SKM-1 treated with dmso at 0.1 percent for 144 hours (cell line): Measurements from ENCODE around the gene PHACTR2.
"Not testable (repeated sequence)": the region's sequence is repeated elsewhere in the genome, so short reads cannot be mapped to it uniquely, and the experiment has no call there.

Source experiments
- DNase-seq: peaks from one replicate; lab custom pipeline; 2025; ENCODE audit not compliant: unreplicated experiment; lab: John Stamatoyannopoulos, UW

The PHACTR2 gene

DNA sequence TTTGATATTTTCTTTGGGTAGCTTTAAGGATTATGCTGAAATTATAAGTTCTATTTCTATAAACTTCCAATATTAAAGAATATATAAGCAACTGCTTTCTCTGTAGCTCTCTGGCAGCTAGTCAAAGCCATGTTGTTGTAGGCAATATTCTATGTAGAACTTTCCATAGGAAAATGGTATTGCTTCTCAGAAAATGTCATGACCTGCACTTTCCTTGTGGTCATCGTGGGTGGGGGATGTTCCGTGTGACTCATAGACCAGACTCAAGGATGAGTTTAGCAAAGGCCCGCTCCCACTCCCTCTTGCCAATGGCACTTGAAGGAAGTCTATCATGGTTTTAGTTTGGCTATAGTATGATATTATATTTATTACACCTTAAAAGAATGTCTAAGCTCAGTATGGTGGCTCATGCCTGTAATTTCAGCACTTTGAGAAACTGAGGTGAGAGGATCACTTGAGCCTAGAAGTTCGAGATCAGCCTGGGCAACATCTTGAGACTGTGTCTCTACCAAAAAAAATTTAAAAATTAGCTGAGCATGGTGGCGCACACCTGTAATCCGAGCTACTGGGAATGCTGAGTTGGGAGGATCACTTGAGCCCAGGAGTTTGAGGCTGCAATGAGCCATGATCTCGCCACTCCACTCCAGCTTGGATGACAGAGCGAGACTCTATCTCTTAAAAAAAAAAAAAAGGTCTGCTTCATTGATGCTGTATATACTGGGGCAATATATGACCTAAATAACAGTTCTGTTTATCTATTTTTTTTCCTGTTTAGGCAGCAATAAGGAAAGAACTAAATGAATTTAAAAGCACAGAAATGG is 128.7 kb downstream of the PHACTR2 start:
- DNase-seq = peak; percentile 68

- DNase-seq = peak; percentile 80
These were observed 129.5 kb downstream of the PHACTR2 start for GRCh38 chr6:143807103-143807772.

DNA sequence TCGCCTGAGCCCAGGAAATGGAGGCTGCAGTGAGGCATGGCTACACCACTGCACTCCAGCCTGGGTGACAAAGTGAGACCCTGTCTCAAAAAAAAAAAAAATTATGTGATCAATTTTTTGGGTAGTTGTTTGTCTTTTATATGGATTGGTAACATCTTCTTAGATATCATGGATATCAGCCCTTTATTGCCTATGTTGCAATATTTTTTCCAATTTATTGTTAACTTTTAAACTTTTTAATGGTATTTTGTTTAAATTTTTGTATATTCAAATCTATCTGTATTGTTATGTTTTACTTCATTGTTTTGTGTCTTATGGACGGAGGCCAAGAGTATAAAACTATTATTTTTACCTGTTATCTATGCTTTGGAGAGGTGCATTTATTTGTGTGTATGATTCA is 133.0 kb downstream of the PHACTR2 start:
- DNase-seq = no peak

- no peak for DNase-seq
These were observed 133.9 kb downstream of the PHACTR2 start for GRCh38 chr6:143811501-143812157.

DNA sequence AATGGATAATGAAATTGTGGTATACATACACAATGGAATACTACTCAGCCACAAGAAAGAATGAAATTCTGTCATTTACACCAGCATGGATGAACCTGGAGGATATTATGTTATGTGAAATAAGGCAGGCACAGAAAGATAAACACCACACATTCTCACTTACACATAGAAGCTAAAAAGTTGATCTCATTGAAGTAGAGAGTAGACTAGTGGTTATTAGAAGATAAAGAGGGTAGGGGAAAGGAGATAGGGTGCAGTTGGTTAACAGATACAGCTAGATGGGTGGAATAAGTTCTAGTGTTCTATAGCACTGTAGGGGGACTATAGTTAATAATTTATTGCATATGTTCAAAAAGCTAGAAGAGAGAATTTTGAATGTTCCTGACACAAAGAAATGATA is 139.9 kb downstream of the PHACTR2 start:
- DNase-seq = no peak

DNA sequence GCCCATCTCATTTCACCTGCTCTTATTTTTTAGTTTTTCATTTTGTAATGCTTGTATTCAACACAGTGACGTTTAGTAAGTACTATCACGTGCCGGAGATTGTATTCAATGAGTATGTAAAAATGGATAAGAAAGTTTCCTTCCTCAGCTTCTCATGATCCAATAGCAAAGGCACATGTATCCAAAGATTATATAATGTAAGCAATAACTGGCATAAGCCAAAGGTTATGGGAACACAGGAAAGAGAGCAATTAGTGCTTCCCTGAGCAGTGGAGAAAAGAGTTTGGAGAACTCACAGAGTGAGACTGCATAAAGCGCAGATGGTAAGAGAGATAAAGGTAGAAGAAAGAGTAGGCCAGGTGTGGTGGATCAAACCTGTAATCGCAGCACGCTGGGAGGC is 143.6 kb downstream of the PHACTR2 start:
- DNase-seq = no peak

DNA sequence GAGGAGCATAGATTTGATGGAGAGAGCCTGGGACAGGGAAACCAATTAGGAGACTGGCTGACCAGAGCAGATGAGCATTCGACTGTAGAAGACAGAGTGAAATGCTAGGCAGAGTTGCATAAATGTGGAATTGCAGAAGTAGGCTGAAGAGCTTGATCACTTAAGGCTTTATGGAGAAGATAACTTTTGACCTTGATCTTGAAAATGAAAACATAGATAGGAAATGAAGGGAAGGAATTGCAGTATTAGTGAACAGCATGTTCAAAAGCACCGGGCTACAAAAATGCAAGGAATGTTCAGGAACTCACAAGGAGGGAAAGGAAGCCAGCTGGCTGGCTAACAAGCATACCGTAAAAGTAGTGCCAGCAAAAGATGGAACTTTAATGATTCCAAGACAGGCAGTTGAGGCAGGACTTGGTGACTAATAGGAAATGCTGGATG is 144.8 kb downstream of the PHACTR2 start:
- no peak for DNase-seq

DNA sequence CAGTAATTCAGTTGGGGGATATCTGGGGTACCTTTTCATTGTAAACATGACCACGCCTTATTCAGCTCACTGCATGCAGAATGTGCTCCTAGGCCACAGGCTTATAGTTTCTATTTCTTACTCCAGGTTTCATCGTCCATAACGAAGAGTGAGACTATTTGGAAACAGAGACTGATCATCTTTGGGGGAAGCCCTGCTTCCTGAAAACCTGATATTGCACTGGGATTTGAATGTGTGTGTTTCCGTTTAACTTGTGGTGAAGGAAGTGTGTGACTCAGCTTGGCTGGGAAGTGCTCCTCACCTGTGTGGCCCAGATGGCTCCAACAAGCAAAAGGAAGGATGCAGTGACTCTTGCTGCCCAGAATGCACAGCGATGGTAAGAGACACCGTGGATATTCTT is 145.8 kb downstream of the PHACTR2 start:
- DNase-seq = no peak

DNA sequence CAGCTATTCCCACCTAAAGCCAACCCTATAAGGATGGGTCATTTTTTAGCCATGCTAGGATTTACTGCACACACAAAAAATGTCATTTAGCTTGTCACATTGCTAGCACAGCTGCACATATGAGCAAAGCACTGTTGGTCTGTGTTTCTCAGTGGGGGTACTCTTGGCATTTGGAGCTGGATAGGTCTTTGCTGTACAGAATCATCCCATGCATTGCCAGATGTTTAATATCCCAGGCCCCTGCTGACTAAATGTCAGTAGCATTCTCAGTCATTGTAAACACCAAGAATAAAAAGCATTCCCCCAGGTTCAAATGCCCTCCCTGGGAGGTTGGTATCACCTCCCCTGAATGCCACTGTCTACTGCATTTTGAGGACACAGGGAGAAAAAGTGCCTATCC is 150.8 kb downstream of the PHACTR2 start:
- no peak for DNase-seq

- no peak for DNase-seq
These were observed 158.4 kb downstream of the PHACTR2 start for GRCh38 chr6:143836150-143836549.

DNA sequence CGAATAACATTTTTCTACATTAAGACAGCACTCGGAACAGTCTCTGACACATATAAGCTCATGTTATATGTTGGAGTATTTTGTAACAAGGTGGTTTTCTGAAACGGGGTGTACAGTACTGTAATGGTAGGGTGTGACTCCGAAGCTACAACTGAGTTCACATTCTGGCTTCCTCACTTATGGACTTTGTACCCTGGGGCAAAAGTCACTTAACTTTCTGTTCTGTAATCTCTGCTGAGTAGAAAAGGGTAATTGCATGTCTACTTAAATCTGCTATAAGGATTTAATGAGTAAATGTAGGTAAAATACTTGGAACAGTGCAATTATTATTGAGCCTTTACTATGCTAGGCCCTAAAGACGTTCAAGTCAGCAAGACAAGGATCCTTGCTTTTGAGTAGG is 160.6 kb downstream of the PHACTR2 start:
- no peak for DNase-seq

- no peak for DNase-seq
These were observed 161.4 kb downstream of the PHACTR2 start for GRCh38 chr6:143839196-143839595.

DNA sequence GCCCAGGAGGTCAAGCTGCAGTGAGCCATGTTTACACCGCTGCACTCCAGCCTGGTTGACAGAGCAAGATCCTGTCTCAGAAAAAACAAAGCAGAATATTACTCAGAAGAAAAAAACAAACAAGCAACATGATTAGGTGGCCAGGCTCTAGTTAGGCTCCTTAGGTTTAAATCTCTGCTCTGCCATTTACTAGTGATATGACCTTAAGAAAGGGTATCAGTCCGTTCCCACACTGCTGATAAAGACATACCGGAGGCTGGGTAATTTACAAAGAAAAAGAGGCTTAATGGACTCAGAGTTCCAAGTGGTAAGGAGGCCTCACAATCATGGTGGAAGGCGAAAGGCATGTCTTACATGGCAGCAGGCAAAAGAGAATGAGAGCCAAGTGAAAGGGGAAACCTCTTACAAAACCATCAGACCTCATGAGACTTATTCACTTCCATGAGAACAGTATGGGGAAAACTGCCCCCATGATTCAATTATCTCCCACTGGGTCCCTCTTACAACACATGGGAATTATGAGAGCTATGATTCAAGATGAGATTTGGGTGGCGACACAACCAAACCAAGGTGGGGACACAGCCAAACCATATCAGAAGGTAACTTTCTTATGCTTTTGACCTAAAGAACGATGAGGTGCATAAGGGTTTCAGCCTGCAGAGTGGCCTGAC is 163.0 kb downstream of the PHACTR2 start:
- DNase-seq = no peak

DNA sequence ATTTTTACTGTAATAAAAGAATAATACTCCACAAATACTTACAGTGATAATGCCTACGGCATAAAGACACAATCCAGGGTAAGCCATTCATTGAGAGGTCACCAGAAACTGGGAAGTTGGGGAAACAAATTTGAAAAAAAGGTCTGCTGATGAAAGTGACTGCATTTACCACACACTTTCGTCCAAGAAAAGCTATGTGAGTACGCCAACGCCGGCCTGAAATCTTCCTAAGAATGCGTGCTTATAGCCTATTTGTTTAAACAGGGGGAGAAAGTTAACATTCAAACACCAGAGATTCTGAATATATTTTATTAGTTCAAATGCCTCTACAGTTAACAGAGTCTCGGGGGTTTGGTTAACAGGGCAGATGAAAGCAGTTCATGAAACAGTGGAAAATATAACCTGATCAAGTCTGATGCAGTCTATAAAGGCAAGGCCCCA is 164.7 kb downstream of the PHACTR2 start:
- no peak for DNase-seq

GRCh38 chr6:143842902-143843676 is 165.3 kb downstream of the PHACTR2 start, which contains the start of gene LTV1:
TSS of gene LTV1 (plus strand) at chr6:143843338. CDS start at chr6:143843478, 140 bp downstream.
- DNase-seq = peak; percentile 93

- no peak for DNase-seq
These were observed 165.9 kb downstream of the PHACTR2 start for GRCh38 chr6:143843677-143843999.

- DNase-seq = no peak
These were observed 166.2 kb downstream of the PHACTR2 start for GRCh38 chr6:143844006-143844405.

DNA sequence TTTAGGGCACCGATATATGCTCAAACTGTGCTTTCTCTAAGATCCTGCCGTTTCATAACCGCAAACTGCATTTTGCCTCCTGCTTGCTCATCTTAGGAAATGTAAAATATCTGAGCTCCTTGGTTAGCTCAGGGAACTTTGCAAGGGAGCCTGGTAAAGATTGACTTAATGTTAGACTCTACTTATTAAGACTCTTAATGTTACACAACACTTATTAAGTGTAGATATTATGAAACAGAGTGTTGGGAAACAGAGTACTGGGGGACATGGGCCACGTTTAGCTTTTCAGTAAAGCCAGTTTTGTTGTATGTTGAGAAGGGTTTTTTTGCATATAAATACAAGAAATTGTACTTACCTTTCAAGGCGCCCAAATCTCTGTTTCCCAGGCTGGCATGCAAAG is 167.3 kb downstream of the PHACTR2 start:
- DNase-seq = no peak

DNA sequence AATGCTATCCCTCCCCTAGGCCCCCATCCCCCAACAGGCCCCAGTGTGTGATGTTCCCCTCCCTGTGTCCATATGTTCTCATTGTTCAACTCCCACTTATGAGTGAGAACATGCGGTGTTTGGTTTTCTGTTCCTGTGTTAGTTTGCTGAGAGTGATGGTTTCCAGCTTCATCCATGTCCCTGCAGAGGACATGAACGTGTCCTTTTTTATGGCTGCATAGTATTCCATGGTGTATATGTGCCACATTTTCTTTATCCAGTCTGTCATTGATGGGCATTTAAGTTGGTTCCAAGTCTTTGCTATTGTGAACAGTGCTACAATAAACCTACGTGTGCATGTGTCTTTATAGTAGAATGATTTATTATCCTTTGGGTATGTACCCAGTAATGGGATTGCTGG is 173.9 kb downstream of the PHACTR2 start:
- not testable (repeated sequence) for DNase-seq

GRCh38 chr6:143855057-143855456 is 177.3 kb downstream of the PHACTR2 start:
- DNase-seq = not testable (repeated sequence)

- DNase-seq = not testable (repeated sequence)
These were observed 179.0 kb downstream of the PHACTR2 start for GRCh38 chr6:143856762-143857161.
